ENCODE measurements around the gene XRCC1. TPM values are rescaled to one million over a fixed set of nuclear protein-coding genes. Genes with fewer than 3 reads are reported as not detected.

The XRCC1 gene
- total and polyA plus RNA-seq, 2 of the 4 experiments (the other 2 are of a cell fraction), result 12.5 to 21.3 TPM

- H3K4me3 ChIP-seq (ENCODE audit: insufficient read depth, low read depth, low read length), result no peak overlapping the region
- BruUV-seq (replicated peaks), result no TSS peak
- dilution Hi-C loops (cut with HindIII; ENCODE audit: low sequenced_read_pairs, unreplicated experiment), result no loop called here
Observed at GRCh38 chr19:43552616-43553015, 22.7 kb downstream of the XRCC1 start.

More at GRCh38 chr19:43552616-43553015, 22.7 kb downstream of the XRCC1 start:
- Histone ChIP-seq H3K79me1 (ENCODE audit: low read depth in 1 of 2, low read length in 2 of 2) (peaks cover 7 to 9% of the 10 kb centered on the region in 2 experiments; a peak in 3 of 4 replicates), H3K27ac (ENCODE audit: insufficient read depth, low read length) (no peak overlapping the region), H2BK5ac (ENCODE audit: low read depth, low read length, poor library complexity, severe bottlenecking) (no peak overlapping the region), H3K9ac (ENCODE audit: low read depth, low read length) (no peak overlapping the region), H2AK9ac (replicated peaks; ENCODE audit: low read depth, low read length, poor library complexity) (no peak overlapping the region), H3K36me3 (ENCODE audit: control insufficient read depth, insufficient read depth, low read length) (peaks cover 31% of the 10 kb centered on the region), H4K91ac (ENCODE audit: insufficient read depth, low read depth, low read length) (no peak overlapping the region), H3K9me3 (ENCODE audit: control insufficient read depth, insufficient read depth, low read length) (no peaks in the 10 kb centered on the region), H4K20me1 (ENCODE audit: insufficient read depth, low read length) (no peaks in the 10 kb centered on the region), H3K14ac (replicated peaks; ENCODE audit: low read depth, low read length) (no peak overlapping the region), H4K5ac (ENCODE audit: low read depth, low read length) (no peak overlapping the region), H2AK5ac (ENCODE audit: low read depth, low read length) (no peak overlapping the region), H2BK15ac (ENCODE audit: low read depth, low read length) (no peak overlapping the region), H2BK120ac (ENCODE audit: low read depth, low read length) (no peak overlapping the region), H3K4me1 (ENCODE audit: control insufficient read depth, insufficient read depth, low read length) (no peaks in the 10 kb centered on the region), H3K18ac (ENCODE audit: low read depth, low read length) (no peak overlapping the region), H3K23ac (ENCODE audit: low read depth, low read length) (no peak overlapping the region), H3K27me3 (ENCODE audit: control insufficient read depth, insufficient read depth, low read length) (no peaks in the 10 kb centered on the region), H3K9me1 (ENCODE audit: insufficient read depth, low read length) (no peaks in the 10 kb centered on the region), H3K4me2 (ENCODE audit: low read depth, low read length) (no peak overlapping the region), H2BK20ac (ENCODE audit: low read depth, low read length) (no peak overlapping the region), H4K8ac (ENCODE audit: low read depth in 2 of 2, low read length in 2 of 2) (no peak overlapping the region), H2AFZ (replicated peaks; ENCODE audit: low read length, poor library complexity) (no peak overlapping the region), H3K56ac (ENCODE audit: extremely low read depth, insufficient read depth, low read length) (no peak overlapping the region), H3K4ac (ENCODE audit: low read depth, low read length) (no peak overlapping the region)
- intact Hi-C loops (cut with micrococcal nuclease) (no loop called here), in situ Hi-C loops (cut with MboI; ENCODE audit: low sequenced_read_pairs) (loop anchor here (5.0 kb wide), 1 partner anchor 100 kb away; no protein-coding TSS in a partner anchor)
- no peak for TF ChIP-seq FOS (IDR thresholded peaks at IDR 0.05; ENCODE audit: low read depth, low read length)
- no peak for TF ChIP-seq CEBPB (IDR thresholded peaks at IDR 0.05; ENCODE audit: low read depth, low read length)
- TF ChIP-seq ELK1 (IDR thresholded peaks at IDR 0.05; ENCODE audit: borderline replicate concordance, low read depth, low read length), result no peak
- TF ChIP-seq SMC3 (IDR thresholded peaks at IDR 0.05; ENCODE audit: low read depth, low read length), result no peak
- no peak for TF ChIP-seq MAFK (IDR thresholded peaks at IDR 0.05; ENCODE audit: low read depth, low read length)
- no peak for TF ChIP-seq BHLHE40 (IDR thresholded peaks at IDR 0.05; ENCODE audit: low read depth, low read length)
- no peak for TF ChIP-seq MXI1 (IDR thresholded peaks at IDR 0.05; ENCODE audit: borderline replicate concordance, low read depth, low read length)
- no peak for TF ChIP-seq POLR2A (IDR thresholded peaks at IDR 0.05; ENCODE audit: low read depth, low read length)
- TF ChIP-seq CHD1 (IDR thresholded peaks at IDR 0.05; ENCODE audit: low read depth, low read length), result no peak
- no peak for TF ChIP-seq RCOR1 (IDR thresholded peaks at IDR 0.05; ENCODE audit: insufficient replicate concordance, low read length)
- ChIA-PET POLR2A (ENCODE audit: unreplicated experiment) (no interaction called here), CTCF (no interaction called here)
- DNase-seq, result no peak
- no peak for ATAC-seq (ENCODE audit: low read depth)
- 100% methylated on average over 1 of the region's 3 CpGs; no CpG with 5 or more reads in 1 of the 2 experiments for WGBS, 2 experiments (ENCODE audit: extremely low coverage in 2 of 2, insufficient read length in 1 of 2)
